Astrocyte (in vitro differentiated cells and primary cell): ENCODE results near the gene ANKH. TPM values are rescaled to one million over a fixed set of nuclear protein-coding genes. Genes with fewer than 3 reads are reported as not detected.

Experiments
- DNase-seq: peaks from one replicate; pipeline ENCODE4 v3.0.0-alpha.2; 2010; ENCODE audit warnings: low read depth
- FAIRE-seq: peaks from 2 replicates; lab custom pipeline; 2011; peaks lifted over from hg19 to GRCh38; lab: Jason Lieb, UNC
- H2AFZ ChIP-seq: 2 replicates; pipeline ENCODE4 v1.6.0; 2012; ENCODE audit warnings: low read depth, low read length, inconsistent platforms
- H3K27ac ChIP-seq: 2 replicates; pipeline ENCODE4 v1.5.1; 2011; ENCODE audit warnings: low read depth, low read length, inconsistent platforms
- H3K27me3 ChIP-seq: 2 replicates; pipeline ENCODE4 v1.6.0; 2011; ENCODE audit warnings: low read length, inconsistent platforms; ENCODE audit not compliant: insufficient read depth
- H3K36me3 ChIP-seq: 2 replicates; pipeline ENCODE4 v1.5.1; 2011; ENCODE audit warnings: low read length, inconsistent platforms; ENCODE audit not compliant: insufficient read depth
- H3K4me1 ChIP-seq: 2 replicates; pipeline ENCODE4 v1.5.1; 2011; ENCODE audit warnings: low read length, inconsistent platforms; ENCODE audit not compliant: insufficient read depth
- H3K4me2 ChIP-seq: 2 replicates; pipeline ENCODE4 v1.6.0; 2012; ENCODE audit warnings: low read length, inconsistent platforms
- H3K4me3 ChIP-seq: 2 replicates; pipeline ENCODE4 v1.5.1; 2011; ENCODE audit warnings: low read depth, mild to moderate bottlenecking, low read length, inconsistent platforms; ENCODE audit not compliant: insufficient read depth
- H3K79me2 ChIP-seq: 2 replicates; pipeline ENCODE4 v1.6.0; 2012; ENCODE audit warnings: mild to moderate bottlenecking, low read length, inconsistent platforms; ENCODE audit not compliant: insufficient read depth
- H3K9ac ChIP-seq: 2 replicates; pipeline ENCODE4 v1.6.0; 2012; ENCODE audit warnings: mild to moderate bottlenecking, low read length, inconsistent platforms
- H3K9me3 ChIP-seq: 2 replicates; pipeline ENCODE4 v1.5.1; 2012; ENCODE audit warnings: low read depth, mild to moderate bottlenecking, low read length, inconsistent platforms; ENCODE audit not compliant: insufficient read depth
- H4K20me1 ChIP-seq: 2 replicates; pipeline ENCODE4 v1.6.0; 2012; ENCODE audit warnings: low read length, inconsistent platforms; ENCODE audit not compliant: insufficient read depth
- H3K27ac Mint-ChIP-seq: one replicate; pipeline ENCODE4 v1.8.0; 2021; ENCODE audit warnings: mild to moderate bottlenecking, mixed read lengths; ENCODE audit not compliant: unreplicated experiment
- H3K27me3 Mint-ChIP-seq: one replicate; pipeline ENCODE4 v1.8.0; 2021; ENCODE audit warnings: low read depth, mixed read lengths; ENCODE audit not compliant: unreplicated experiment
- H3K36me3 Mint-ChIP-seq: one replicate; pipeline ENCODE4 v1.8.0; 2021; ENCODE audit warnings: low read depth, mixed read lengths; ENCODE audit not compliant: unreplicated experiment
- H3K4me1 Mint-ChIP-seq: one replicate; pipeline ENCODE4 v1.8.0; 2021; ENCODE audit warnings: low read depth, mixed read lengths; ENCODE audit not compliant: unreplicated experiment
- H3K4me3 Mint-ChIP-seq: one replicate; pipeline ENCODE4 v1.8.0; 2021; ENCODE audit warnings: mild to moderate bottlenecking, moderate library complexity, mixed read lengths; ENCODE audit not compliant: unreplicated experiment
- H3K9me3 Mint-ChIP-seq: one replicate; pipeline ENCODE4 v1.8.0; 2021; ENCODE audit warnings: mild to moderate bottlenecking, mixed read lengths; ENCODE audit not compliant: unreplicated experiment
- CTCF ChIP-seq: IDR thresholded peaks from 2 replicates; pipeline ENCODE4 v1.5.1; 2011; ENCODE audit warnings: low read depth, mild to moderate bottlenecking, inconsistent platforms, low read length, moderate library complexity; ENCODE audit not compliant: insufficient read depth
- EZH2 ChIP-seq: IDR thresholded peaks from 2 replicates; pipeline ENCODE4 v1.6.1; 2012; ENCODE audit warnings: mild to moderate bottlenecking, low read length, inconsistent platforms; ENCODE audit not compliant: insufficient read depth
- total RNA-seq: library from RNA; stranded (reverse); gene quantifications from 2 replicates; pipeline ENCODE4 v1.2.1, GENCODE V29; 2021

The ANKH gene
- total RNA-seq, 1 donor from 2014 or later: 15.8 TPM

- H3K27ac Mint-ChIP-seq: no peak overlapping the region
- H3K4me3 Mint-ChIP-seq: no peak overlapping the region
- no peaks in the 10 kb centered on the region for H3K79me2 ChIP-seq
- peaks cover 6% of the 10 kb centered on the region for H4K20me1 ChIP-seq
- H3K9me3 Mint-ChIP-seq: no peaks in the 10 kb centered on the region
- peaks cover 16% of the 10 kb centered on the region for H3K4me1 ChIP-seq
- H3K27me3 ChIP-seq: no peaks in the 10 kb centered on the region
- H2AFZ ChIP-seq: no peak overlapping the region
- H3K36me3 ChIP-seq: peaks cover 4% of the 10 kb centered on the region
- H3K27me3 Mint-ChIP-seq: no peaks in the 10 kb centered on the region
- FAIRE-seq: no peak
- H3K4me1 Mint-ChIP-seq: no peaks in the 10 kb centered on the region
- H3K9ac ChIP-seq: no peak overlapping the region
- no peak overlapping the region for H3K4me2 ChIP-seq
- TF ChIP-seq CTCF (no peak), EZH2 (no peak)
- H3K27ac ChIP-seq: no peak overlapping the region
- H3K36me3 Mint-ChIP-seq: peaks cover 8% of the 10 kb centered on the region
- no peak overlapping the region for H3K4me3 ChIP-seq
- no peak for DNase-seq
- H3K9me3 ChIP-seq: no peaks in the 10 kb centered on the region
These were observed 125.8 kb downstream of the ANKH start for GRCh38 chr5:14745753-14746152.

GRCh38 chr5:14745188-14745563 lies 126.4 kb downstream of the ANKH start:
- H3K9me3 ChIP-seq: no peaks in the 10 kb centered on the region
- peaks cover 4% of the 10 kb centered on the region for H3K36me3 ChIP-seq
- no peak overlapping the region for H3K27ac Mint-ChIP-seq

More at GRCh38 chr5:14745188-14745563, 126.4 kb downstream of the ANKH start:
- FAIRE-seq: no peak
- H3K4me2 ChIP-seq: no peak overlapping the region
- no peaks in the 10 kb centered on the region for H3K4me1 Mint-ChIP-seq
- H3K4me3 ChIP-seq: no peak overlapping the region
- H3K27me3 Mint-ChIP-seq: no peaks in the 10 kb centered on the region
- H2AFZ ChIP-seq: no peak overlapping the region
- H3K4me3 Mint-ChIP-seq: no peak overlapping the region
- no peak overlapping the region for H3K27ac ChIP-seq
- H4K20me1 ChIP-seq: peaks cover 6% of the 10 kb centered on the region
- no peaks in the 10 kb centered on the region for H3K9me3 Mint-ChIP-seq
- no peaks in the 10 kb centered on the region for H3K27me3 ChIP-seq
- TF ChIP-seq EZH2 (no peak), CTCF (no peak)
- no peak for DNase-seq
- no peaks in the 10 kb centered on the region for H3K79me2 ChIP-seq
- no peak overlapping the region for H3K9ac ChIP-seq
- H3K4me1 ChIP-seq: peaks cover 19% of the 10 kb centered on the region
- peaks cover 8% of the 10 kb centered on the region for H3K36me3 Mint-ChIP-seq
